Effector memory CD4-positive, alpha-beta T cell (primary cell): ENCODE results near the gene PDE4B.

Experiments used
- DNase-seq, 3 donors: peaks; one replicate each; pipeline ENCODE4 v3.0.0-alpha.2; 2020
- H3K27ac ChIP-seq: 2 replicates; pipeline ENCODE4 v1.7.0; 2013; ENCODE audit warnings: mild to moderate bottlenecking, low read length, moderate library complexity; ENCODE audit not compliant: insufficient read depth, poor library complexity, severe bottlenecking
- H3K27me3 ChIP-seq: replicated peaks from 2 replicates; pipeline ENCODE4 v1.7.0; 2013; ENCODE audit warnings: mild to moderate bottlenecking, low read length; ENCODE audit not compliant: insufficient read depth, control insufficient read depth, poor library complexity, severe bottlenecking
- H3K36me3 ChIP-seq: 2 replicates; pipeline ENCODE4 v1.7.0; 2013; ENCODE audit warnings: mild to moderate bottlenecking, low read length, moderate library complexity; ENCODE audit not compliant: control insufficient read depth, insufficient read depth
- H3K4me1 ChIP-seq: 2 replicates; pipeline ENCODE4 v1.7.0; 2013; ENCODE audit warnings: low read length, mild to moderate bottlenecking; ENCODE audit not compliant: control insufficient read depth, insufficient read depth, poor library complexity, severe bottlenecking
- H3K4me3 ChIP-seq: 2 replicates; pipeline ENCODE4 v1.7.0; 2013; ENCODE audit warnings: low read length, low read depth, mild to moderate bottlenecking; ENCODE audit not compliant: insufficient read depth, poor library complexity, severe bottlenecking
- H3K9me3 ChIP-seq: 2 replicates; pipeline ENCODE4 v1.7.0; 2013; ENCODE audit warnings: mild to moderate bottlenecking, low read length, moderate library complexity; ENCODE audit not compliant: control insufficient read depth
- total RNA-seq, 3 donors: gene quantifications; one replicate each; lab custom pipeline; 2026; lab: John Stamatoyannopoulos, UW

Gene PDE4B
- 157 to 545 (median 382) reads per million in 3 donors for total RNA-seq

DNA sequence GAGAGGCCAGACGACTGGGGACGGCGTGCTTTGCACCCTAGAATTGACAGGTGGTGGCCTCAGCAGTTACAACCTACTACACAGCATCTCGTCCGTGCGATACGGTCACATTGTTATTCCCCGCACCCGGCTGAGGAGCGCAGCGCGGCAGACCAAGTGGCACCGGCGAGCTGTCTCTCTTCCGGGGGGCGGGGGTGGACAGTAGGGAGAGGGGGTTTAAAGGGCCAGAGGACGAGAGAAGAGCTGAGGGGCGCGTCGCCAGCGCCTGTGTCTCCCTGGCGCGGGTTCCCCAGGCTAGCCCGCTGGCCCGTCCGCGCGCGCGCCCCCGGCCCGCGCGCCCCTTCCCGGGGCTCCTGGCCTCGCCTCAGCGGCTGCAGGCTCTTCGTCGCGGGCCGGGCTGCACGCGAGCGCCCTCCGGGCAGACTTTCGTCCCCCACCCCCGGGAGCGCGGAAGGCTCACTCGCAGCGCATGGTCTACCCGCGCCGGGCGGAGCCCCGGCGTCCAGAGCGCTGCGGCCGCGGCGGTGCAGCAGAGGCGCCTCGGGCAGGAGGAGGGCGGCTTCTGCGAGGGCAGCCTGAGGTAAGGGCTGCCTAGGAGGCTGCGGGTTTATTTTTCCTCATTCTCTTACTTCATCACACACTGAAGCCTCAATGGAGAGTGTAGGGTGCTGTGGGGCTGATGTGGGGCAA is at the start of gene PDE4B:
Gene PDE4B (plus strand): TSS at position 227 of the 690 bp plus-strand sequence.
- H3K4me1 ChIP-seq: no peaks in the 10 kb centered on the region
- H3K4me3 ChIP-seq: no peak within 1 kb of the TSS
- H3K9me3 ChIP-seq: no peaks in the 10 kb centered on the region
- H3K27me3 ChIP-seq: peaks cover 13% of the 10 kb centered on the region
- no peak within 1 kb of the TSS for H3K27ac ChIP-seq
- no peaks in the 10 kb centered on the region for H3K36me3 ChIP-seq
- DNase-seq: no peak

DNA sequence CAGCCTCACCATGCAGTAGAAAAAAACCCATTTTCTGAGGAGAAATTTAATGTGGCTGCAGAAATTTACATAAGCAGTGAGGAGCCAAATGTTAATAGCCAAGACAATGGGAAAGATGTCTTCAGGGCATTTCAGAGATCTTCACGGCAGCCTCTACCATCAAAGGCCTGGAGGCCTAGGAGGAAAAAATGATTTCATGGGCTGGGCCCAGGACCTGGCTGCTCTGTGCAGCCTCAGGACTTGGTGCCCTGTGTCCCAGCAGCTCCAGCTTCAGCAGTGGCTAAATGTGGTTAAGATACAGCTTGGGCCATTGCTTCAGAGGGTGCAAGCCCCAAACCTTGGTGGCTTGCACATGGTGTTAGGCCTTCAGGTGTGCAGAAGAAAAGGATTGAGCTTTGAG is 48.0 kb upstream of the PDE4B start:
- no peak overlapping the region for H3K4me3 ChIP-seq
- H3K27ac ChIP-seq: no peak overlapping the region
- no peaks in the 10 kb centered on the region for H3K36me3 ChIP-seq
- H3K9me3 ChIP-seq: peaks cover 4% of the 10 kb centered on the region
- no peak for DNase-seq
- no peaks in the 10 kb centered on the region for H3K4me1 ChIP-seq
- no peaks in the 10 kb centered on the region for H3K27me3 ChIP-seq

DNA sequence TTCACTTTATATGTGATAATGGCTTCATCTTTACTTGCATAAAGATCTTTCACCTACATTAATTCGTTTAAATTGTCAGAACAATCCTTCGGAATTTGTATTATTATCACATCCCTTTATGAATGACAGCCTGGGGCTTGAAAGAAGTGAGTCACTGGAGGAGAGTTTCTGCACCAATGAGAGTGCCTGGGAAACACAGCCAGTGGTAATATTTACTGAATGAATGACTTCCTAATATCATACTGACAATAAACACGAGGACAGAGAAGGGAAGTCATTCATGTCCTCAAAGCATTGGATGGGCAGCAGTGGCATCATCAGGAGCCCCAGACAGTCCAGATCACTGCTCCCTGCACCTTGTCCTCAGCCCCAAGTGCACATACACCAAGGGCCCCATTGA is 40.7 kb upstream of the PDE4B start:
- Histone ChIP-seq H3K9me3 (no peaks in the 10 kb centered on the region), H3K36me3 (no peaks in the 10 kb centered on the region), H3K4me3 (no peak overlapping the region), H3K27me3 (no peaks in the 10 kb centered on the region), H3K4me1 (no peaks in the 10 kb centered on the region), H3K27ac (no peak overlapping the region)
- DNase-seq: no peak

DNA sequence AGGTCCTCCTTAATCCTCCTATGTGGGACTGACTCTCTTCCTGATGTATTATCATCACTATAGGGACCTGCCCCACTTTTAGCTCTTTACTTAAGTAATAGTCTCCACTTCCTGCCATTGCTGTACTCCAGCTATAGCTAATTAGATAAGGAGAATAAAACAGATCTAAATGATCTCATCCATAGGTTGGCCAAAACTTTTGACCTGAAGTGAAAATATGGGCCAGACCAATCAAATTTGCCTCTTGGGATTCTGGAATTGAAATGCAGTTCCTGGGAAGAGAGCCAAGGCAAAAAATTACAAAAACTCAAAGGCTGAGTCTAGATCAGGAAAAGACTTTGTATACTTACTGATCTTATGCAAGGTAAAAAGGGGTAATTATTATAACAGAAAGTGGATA is 36.1 kb upstream of the PDE4B start:
- no peaks in the 10 kb centered on the region for H3K27me3 ChIP-seq
- H3K4me1 ChIP-seq: no peaks in the 10 kb centered on the region
- DNase-seq: no peak

DNA sequence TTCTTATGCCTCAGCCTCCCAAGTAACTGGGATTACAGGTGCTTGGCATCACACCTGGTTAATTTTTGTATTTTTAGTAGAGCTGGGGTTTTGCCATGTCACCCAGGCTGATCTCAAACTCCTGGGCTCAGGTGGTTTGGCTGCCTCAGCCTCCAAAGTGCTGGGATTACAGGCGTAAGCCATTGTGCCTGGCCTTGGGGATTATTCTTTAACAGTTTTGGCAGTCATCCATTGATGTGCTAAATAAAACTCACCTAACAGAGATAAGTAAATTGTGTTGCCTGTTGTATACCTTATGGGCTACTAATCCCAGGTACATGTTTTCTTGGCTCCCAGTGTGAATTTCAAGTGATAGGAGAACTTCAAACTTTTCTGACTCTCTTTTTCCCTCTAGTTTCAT is 35.2 kb upstream of the PDE4B start:
- no peaks in the 10 kb centered on the region for H3K36me3 ChIP-seq
- no peak overlapping the region for H3K27ac ChIP-seq
- no peak for DNase-seq
- H3K27me3 ChIP-seq: no peaks in the 10 kb centered on the region
- H3K4me1 ChIP-seq: no peaks in the 10 kb centered on the region
- H3K9me3 ChIP-seq: no peaks in the 10 kb centered on the region
- H3K4me3 ChIP-seq: no peak overlapping the region

More for the DNA sequence above, 36.1 kb upstream of the PDE4B start:
- Histone ChIP-seq H3K27ac (no peak overlapping the region), H3K36me3 (no peaks in the 10 kb centered on the region), H3K4me3 (no peak overlapping the region), H3K9me3 (no peaks in the 10 kb centered on the region)

DNA sequence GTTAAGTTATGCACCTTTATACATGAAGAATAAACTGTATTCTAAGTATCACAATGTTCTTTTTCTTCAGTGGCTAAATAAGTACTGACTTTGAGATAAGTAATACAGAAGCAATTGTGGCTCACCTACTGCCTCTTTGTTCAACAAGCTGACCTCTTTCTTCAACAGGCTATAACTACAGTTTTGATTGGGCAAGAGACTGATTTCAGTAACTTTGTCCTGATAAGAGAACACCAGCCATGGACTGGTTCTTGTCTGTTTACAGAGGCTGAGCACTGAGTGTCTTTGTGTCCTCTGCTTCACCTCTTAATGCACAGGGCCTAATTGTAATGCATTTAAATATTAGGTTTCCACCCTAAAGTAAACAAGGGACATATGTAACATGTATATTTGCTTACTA is 34.6 kb upstream of the PDE4B start:
- no peak overlapping the region for H3K4me3 ChIP-seq
- H3K4me1 ChIP-seq: no peaks in the 10 kb centered on the region
- no peaks in the 10 kb centered on the region for H3K36me3 ChIP-seq
- no peak overlapping the region for H3K27ac ChIP-seq
- H3K27me3 ChIP-seq: no peaks in the 10 kb centered on the region
- no peaks in the 10 kb centered on the region for H3K9me3 ChIP-seq
- no peak for DNase-seq

DNA sequence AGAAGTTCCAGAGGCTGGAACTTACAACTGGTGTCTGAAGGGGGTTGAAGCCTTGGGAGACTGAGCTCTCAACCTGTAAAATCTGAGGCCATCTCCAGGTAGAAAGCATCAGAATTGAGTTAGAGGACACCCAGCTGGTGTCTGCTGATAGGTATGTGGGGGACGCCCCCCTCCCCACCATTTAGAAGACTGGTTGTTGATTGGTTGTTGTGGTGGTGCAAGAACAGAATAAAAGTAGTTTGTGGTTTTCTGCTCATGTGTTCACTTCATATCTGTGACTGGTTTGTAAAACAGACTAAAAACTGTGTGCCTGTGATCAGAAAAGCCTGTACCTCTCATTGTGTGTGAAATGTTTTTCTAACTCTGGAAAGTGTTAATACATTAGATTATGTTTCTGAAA is 33.2 kb upstream of the PDE4B start:
- Histone ChIP-seq H3K4me3 (no peak overlapping the region), H3K27ac (no peak overlapping the region), H3K4me1 (no peaks in the 10 kb centered on the region), H3K9me3 (no peaks in the 10 kb centered on the region), H3K27me3 (no peaks in the 10 kb centered on the region), H3K36me3 (no peaks in the 10 kb centered on the region)
- no peak for DNase-seq

DNA sequence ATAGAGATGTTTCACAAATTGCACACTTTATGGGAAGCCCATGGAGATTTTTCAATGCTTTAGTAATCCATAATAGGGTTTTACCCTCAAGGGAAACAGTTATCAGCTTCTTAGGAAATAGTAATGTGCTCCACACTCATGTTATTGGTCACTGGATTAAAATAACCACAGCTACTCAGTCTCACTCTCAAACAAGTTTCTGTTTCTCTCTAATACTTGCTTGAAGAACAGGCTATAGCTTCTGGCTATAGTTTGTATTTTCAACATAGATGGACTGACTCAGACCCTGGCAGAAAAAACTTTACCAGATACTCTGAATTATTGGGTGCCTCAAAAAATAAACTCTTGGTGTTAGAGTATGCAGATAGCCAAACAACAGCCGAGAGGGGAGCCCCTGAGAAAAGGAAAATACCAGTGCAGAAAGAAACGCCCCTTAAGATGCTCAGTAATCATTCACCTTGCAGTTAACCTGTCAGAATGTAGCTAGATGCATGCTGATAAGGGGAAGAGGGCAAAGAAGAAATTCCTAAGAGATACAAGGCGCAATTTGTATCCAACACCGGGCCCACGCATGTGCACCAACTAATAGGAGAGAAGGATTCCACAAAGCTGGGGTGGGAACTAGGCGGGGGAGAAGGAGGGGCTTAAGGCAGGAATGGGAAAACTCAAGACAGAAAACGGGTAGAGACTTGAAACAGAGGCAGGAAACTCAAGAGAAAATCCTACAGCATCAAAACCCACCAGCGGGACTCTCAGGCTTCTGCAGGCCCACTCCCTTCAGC is 30.4 kb upstream of the PDE4B start:
- Histone ChIP-seq H3K36me3 (no peaks in the 10 kb centered on the region), H3K4me3 (no peak overlapping the region), H3K27ac (no peak overlapping the region), H3K27me3 (no peaks in the 10 kb centered on the region), H3K9me3 (no peaks in the 10 kb centered on the region), H3K4me1 (no peaks in the 10 kb centered on the region)
- no peak for DNase-seq

DNA sequence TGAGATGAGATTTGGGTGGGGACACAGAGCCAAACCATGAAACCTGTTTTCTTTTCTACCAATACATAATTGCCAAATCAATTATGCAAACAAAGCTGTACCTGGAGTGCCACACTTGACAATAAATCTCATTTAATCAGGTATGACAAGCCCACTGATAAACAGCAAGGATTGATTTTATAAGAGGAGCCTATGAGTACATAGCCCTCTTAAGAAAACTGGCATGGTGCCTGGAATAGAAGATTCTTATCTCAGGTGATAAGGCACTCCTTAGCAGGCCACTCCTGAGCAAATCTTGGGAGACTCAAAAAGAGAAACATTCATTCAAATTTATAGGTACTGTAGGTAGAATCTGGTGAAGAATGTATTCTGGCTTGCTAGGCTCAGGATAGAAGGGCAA is 28.6 kb upstream of the PDE4B start:
- Histone ChIP-seq H3K9me3 (no peaks in the 10 kb centered on the region), H3K27ac (no peak overlapping the region), H3K4me3 (no peak overlapping the region), H3K4me1 (no peaks in the 10 kb centered on the region), H3K27me3 (no peaks in the 10 kb centered on the region), H3K36me3 (no peaks in the 10 kb centered on the region)
- no peak for DNase-seq

DNA sequence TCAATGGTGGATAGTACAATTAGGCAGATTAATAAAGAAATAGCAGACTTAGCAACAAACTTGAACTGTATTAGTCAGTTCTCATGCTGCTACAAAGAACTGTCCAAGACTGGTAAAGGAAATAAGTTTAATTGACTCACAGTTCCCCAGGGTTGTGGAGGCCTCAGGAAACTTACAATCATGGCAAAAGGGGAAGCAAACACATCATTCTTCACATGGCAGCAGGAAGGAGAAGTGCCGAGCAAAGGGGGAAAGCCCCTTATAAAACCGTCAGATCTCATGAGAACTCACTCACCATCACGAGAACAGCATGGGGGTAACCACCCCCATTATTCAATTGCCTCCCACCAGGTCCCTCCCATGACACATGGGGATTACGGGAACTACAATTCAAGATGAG is 27.1 kb upstream of the PDE4B start:
- Histone ChIP-seq H3K27me3 (no peaks in the 10 kb centered on the region), H3K27ac (no peak overlapping the region)
- DNase-seq: no peak

More for the DNA sequence above, 27.1 kb upstream of the PDE4B start:
- Histone ChIP-seq H3K36me3 (no peaks in the 10 kb centered on the region), H3K4me3 (no peak overlapping the region), H3K4me1 (no peaks in the 10 kb centered on the region), H3K9me3 (no peaks in the 10 kb centered on the region)
